HG02623 (cell line): Measurements from ENCODE around the gene TM9SF3.

ENCODE experiments used
- ATAC-seq: cut with Tn5 transposase; IDR thresholded peaks from one replicate; pipeline ENCODE4 v1.9.1; 2021; ENCODE audit warnings: moderate library complexity; ENCODE audit not compliant: unreplicated experiment

Gene TM9SF3

DNA sequence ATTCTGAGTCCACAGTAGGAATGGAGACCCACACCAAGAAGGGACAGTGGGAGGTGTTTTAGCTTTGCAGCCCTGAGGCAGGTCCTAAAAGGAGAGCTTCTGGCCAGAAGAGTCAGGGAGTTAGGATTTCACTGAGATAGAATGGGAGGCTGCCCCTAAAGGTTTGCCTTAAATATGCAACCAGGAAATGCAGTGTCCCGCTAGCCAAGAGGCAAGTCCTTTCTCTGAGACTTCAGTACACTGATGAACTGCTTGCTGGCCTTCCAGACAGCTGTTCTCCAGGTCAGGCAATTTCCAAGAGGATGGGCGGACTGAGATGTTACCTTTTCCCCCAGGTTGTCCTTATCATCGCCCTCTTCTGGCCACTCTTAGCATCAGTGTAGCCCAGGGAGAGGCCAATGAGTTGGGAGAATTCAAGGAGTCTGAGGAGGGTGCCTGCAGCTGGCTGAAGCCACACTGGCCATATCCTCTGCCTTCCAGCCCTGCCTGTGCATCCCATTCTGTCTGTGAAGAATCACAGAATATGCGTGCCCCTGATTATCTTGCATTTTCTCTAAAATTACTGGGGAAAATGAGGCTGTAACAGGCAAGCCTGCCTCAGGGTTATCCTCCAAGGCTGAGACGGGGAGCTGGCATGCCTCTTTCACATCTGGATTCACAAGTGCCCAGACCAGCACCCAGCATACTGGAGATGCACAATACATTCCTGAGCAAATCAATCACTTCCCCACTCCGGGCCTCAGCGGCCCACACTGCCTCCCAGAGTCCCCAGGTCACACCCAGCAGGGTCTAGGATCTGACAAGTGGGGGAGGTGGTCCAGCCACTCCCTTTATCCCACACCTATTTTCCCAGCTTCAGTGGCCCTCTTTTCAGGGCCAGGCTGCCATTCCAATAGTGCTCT, 75.5 kb downstream of the TM9SF3 start:
- ATAC-seq: no peak

DNA sequence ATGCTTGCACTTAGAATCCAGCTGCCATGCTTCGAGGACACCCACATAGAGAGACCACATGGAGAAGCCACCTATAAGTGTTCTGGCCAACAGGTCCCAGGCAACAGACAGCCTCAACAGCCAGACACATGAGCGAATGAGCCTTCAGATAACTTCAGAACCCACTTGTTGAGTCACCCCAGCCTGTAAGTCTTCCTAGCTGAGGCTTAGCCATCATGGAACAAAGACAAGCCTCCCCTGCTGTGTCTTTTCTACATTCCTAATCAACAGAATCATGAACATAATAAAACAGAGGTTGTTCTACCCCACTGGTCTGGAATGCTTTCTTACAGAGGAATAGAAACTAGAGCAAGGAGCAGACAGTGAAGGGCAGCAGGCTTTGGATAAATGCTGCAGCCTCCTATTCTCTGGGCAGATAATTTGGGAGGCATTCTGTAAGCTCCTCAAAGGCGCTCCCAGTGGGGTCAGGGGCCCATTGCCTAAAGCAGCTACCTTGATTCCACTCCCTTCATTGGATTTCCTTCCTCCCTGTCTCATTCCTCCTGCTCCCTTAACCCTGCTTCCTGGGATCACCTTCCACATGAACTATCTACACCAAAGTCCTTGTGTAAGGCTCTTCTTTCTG, 77.7 kb downstream of the TM9SF3 start:
- no peak for ATAC-seq

DNA sequence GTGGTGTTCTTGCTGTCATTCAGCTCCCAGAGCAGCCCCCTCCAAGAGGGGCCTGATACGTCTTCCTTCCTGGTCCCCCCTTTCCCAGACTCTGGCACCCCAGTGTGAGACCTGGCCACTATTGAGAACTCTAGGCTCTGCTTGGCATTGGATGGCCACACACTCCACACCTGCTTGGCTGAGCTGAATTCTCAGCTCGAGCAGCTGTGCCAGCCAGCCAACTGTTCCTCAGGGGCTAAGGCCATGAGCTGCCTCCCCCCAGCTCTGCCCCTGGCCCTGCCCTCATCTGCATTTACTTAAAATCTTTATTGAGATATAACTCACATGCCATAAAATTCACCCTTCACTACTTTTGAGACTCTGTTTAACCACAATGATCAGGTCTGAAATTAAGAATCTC, 79.8 kb downstream of the TM9SF3 start:
- no peak for ATAC-seq

DNA sequence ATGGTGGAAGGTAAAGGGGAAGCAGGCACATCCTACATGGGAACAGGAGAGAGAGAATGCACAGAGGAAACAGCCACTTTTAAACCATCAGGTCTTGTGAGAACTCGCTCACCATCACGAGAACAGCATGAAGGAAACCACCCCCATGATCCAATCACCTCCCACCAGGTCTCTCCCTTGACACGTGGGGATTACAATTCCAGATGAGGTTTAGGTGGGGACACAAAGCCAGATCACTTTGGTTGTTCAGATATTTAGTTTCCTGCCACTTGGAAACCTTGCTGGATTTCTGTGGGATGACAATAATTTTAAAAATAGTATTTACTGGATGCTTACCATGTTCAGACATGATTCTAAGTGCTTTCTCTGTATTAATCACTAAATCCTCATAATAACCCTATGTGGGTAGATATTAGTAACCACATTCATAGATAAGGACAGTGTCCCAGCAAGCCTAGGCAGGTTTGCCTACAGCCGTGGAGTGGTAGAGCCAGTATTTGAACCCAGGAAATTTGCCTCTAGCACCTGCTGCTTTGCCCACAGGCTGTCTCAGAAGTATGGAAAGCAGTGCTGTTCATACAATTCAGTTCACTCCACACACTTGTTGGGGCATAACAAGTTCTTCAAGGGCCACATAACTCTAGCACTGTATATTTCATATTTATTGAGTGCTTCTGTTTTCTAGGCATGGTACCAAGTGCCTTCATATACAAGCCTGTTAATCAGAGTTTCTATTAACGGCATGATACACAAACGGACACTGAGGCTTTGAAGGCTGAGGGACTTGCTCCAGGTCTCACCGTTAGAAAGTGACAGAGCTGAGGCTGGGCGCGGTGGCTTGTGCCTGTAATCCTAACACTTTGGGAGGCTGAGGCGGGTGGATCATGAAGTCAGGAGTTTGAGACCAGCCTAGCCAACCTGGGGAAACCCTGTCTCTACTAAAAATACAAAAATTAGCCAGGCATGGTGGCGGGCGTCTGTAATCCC, 81.4 kb downstream of the TM9SF3 start:
- no peak for ATAC-seq

DNA sequence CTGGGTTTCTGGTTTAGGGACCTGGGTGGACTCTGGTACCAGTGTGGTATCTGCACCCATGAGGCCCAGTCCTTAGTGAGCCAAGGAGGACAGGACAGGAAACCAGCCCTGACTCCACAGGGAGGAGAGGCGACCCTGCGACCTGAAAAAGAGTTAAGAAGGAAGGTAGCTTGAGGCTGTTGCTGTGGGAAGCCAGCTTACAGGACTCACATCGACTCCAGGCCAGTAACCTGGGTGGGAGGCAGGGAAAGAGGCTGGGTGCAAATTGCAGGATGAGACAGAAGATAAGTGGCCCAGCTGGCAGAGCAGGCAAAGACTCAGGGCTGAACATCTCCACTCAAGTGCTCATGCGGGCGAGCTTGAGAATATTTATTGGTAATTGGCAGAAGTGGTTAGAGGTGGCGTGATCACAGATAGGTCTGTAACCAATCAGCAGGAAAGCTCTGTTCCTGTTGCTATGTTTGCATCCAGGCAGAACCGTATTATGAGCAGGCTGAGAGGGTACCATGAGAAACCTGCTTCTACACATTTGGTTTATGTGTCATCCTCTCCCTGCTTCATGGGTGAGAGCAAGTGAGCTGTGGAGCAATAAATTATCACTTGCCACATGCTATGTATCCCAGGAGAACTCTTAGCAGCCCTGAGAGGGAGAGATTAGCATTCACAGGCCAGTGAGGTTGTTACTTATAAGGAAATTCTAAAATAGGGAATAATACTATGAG, 84.1 kb downstream of the TM9SF3 start:
- ATAC-seq: no peak

DNA sequence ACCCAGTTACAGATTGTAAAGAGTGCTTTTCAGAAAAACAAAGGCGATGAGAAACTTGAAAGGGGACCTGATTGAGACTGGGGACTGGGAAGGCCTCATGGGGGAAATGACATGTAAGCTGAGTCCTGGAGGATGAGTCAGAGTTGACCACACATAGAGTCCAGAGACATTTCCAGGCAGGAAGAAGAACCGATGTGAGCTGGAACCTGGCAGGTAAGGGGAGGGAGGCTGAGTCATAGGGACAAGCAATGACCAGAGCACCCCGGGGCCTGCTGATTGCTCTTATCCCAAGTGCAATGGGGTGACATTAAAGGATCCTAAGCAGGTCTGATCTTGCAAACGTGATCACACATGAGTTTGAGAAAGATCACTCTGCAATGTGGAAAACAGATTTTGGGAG, 84.8 kb downstream of the TM9SF3 start:
- ATAC-seq: no peak

DNA sequence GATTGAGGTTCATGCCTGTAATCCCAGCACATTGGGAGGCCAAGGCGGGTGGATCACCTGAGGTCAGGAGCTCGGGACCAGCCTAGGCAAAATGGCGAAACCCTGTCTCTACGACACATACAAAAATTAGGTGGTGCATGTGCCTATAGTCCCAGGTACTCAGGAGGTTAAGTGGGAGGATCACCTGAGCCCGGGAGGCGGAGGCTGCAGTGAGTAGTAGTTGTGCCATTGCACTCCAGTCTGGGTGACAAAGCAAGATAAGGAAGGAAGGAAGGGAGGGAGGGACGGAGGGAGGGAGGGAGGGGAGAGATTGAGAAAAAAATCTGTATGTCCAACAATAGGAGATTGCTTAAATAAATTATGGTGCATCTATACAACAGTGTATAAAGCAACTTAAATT, 86.3 kb downstream of the TM9SF3 start:
- ATAC-seq: no peak

DNA sequence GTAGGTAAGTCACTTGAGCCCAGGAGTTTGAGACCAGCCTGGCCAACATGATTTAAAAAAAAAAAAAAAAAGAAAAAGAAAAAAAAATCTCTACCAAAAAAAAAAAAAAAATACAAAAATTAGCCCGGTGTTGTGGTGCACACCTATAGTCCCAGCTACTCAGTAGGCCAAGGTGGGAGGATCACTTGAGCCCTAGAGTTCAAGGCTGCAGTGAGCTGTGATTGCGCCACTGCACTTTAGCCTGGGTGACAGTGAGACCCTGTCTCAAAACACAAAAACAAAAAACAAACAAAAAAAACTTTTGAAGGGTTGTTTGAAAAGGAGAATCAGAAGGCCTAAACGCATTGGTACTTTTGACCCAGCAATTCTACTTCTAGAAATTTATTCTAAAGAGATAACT, 86.8 kb downstream of the TM9SF3 start:
- no peak for ATAC-seq

DNA sequence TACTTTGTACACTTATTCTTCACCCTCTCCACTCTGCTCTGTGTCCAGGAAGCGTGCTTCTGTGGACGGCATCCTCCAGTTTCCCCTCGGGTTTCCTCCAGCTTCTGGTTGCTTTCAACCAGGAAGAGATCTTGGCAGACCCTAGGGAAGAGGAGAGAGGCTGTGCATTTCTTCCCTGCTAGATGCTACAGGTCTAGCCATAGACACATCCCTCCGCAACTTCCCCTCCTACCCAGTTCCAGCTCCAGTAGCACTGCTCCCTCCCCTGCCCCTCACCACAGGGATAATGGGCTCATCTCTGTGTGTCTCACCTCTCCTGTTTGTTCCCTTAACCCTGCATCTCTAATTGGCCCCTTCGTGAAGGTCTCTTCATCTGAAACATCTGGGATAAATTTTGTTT, 89.4 kb downstream of the TM9SF3 start:
- no peak for ATAC-seq

DNA sequence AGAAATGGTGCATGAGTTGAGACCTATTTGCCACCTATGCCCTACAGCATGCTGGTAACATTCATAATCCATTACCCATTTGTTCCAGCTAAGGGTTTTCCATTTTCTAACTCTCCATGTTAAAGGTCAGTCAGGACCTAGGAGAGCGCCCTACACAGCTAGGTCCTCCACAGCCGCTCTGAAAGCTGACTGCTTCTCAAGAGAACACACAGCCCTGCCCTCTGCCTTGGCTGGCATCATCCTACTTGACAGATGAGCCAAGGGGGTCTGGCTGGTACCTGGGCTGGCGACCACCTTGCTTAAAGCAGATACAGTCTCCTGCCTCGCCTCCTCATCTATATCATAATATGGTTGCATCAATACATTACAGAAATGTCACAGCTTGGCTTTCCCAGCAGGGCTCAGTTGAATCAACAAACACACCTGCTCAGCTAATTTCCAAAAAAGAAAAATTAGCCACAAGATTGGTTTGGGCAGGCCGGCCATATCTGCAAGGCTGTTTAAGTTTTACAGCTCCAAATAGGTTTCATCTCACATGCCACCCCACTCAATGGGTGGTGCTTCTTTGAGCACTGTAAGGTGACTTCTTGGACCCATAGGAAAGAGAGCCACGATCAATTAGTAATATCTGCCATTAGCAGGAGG, 90.4 kb downstream of the TM9SF3 start:
- no peak for ATAC-seq

DNA sequence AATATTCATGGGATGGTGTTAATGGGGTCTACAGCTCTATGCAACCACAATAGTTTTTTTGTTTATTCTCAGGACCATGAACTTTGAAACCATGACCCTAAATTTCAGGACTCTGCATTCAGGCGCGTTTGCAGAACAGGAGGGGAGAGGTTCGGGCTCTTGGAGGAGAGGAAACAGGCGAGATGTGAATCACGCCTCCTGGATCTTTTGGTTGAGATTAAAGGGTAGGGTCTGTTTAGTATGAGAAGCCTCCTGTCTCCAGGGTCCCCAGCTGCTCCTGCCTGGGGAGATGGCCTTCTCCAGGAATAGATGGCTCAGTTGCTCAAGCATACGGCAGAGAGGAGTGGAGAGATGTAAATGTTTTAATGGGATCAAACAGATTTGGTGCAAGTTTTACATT, 91.3 kb downstream of the TM9SF3 start:
- no peak for ATAC-seq

DNA sequence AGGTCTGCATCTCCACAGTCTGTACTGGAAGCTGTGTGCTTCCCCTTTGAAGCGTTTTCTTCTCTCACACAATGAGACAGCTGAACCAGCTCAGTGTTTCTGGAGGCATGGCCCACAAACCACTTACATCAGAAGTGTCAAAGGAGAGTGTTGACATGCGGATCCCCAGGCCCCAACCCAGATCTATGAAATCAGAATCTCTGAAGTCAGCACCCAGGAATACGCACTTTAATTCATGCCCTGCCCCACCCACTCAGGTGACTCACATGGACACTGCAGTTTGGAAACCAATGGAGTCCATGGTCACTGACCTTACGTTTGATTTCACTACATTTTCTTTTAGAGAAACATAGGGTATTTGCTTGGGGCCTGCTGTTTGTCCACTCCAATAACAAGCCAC, 92.1 kb downstream of the TM9SF3 start:
- ATAC-seq: no peak

DNA sequence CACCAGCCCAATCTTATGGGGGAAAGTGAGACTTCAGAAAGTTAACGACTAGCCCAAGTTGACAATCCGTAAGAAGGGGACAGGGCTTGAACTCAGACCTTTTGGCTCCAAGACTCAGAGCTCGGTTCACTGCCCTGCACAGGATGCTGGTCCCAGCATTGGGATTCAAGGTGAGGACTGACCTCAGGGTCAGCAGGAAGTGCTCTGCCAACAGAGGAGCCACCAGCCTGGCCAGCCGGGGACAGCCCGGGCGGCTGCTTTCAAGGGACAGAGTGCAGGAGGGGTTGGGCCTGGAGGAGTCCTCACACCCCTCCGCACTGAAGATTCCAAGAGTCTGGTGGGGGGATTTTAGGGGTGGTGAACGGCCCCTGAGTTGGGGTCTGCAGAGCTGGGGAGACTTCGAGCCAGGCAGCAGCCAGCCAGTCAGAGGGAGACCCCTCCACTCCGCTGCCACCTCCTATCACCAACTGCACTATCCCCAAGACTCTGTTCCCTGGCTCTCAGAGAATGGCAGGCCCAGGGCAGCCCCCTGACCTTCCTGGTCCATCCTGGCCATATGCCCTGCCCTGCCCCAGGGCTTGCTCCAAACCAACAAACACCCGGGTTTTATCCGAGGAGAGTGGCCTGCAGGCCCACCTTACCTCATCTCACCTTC, 92.8 kb downstream of the TM9SF3 start:
- no peak for ATAC-seq

DNA sequence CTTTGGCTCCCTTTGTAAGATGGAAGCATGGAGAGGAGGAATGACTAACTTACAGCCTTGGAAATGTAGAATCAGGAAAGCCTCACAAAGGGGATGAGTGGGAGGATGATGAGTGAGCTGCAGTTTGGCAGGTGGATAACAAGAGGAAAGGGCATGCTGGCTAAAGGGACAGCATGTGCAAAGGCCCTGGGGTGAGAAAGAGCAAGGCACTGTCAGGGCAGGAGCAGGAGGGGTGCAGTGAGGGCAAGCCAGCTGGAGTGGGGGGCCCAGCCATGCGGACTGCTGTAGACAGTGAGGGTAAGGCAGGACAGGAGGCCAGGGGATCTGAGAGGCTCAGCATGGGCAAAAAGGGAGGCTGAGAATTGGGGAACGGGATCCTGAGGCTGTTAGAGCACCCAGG, 93.6 kb downstream of the TM9SF3 start:
- no peak for ATAC-seq

DNA sequence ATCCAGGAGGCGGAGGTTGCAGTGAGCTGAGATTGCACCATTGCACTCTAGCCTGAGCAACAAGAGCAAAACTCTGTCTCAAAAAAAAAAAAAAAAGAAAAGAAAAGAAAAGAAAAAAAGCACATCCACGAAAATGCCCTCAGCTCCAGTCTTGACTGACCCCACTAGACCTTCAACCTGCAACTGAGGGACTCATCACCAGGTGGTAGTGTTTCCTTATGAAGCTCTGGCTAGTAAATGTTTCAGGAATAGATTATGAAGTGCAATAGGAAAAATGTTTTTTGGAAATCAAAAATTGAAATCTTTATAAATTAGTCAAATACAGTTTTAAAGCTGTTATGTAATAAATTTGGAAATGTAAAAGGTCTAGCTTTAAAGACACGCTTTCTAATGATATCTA, 95.5 kb downstream of the TM9SF3 start:
- ATAC-seq: no peak

DNA sequence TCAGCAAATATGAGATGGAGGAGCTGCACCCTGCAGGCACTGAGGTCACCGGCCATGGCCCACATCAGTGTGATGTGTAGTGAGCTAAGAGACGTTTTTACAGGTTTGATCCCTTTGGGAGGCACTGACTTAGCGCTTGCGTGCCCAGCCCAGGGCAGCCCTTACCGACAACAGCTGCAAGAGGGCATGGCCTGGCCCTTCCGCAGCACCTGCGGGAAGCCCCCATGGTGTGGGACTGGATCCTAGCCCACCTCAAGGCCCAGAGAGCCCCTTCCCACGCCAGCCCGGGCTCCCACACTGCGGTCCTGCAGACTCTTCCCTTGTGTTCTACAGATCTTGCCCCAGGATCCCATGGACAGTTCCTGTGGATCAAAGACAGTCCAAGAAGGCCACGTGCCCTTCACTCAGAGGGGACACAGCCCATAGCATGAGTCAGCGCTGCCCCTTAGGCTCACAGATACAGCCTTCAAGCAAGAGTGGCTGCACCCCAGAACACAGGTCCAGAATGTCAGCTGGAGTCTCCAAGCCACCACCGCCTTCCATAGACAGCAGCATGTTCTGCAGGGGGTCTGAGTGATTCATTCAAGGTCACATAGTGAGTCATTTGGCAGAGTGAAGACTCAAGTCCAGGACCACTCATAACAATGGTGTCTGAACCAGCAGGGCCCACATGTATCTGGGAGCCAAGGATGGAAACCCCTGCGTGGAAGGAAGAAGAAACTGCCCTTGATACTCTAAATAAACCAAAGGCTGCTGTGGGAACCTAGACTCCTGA, 98.5 kb downstream of the TM9SF3 start:
- ATAC-seq: no peak

DNA sequence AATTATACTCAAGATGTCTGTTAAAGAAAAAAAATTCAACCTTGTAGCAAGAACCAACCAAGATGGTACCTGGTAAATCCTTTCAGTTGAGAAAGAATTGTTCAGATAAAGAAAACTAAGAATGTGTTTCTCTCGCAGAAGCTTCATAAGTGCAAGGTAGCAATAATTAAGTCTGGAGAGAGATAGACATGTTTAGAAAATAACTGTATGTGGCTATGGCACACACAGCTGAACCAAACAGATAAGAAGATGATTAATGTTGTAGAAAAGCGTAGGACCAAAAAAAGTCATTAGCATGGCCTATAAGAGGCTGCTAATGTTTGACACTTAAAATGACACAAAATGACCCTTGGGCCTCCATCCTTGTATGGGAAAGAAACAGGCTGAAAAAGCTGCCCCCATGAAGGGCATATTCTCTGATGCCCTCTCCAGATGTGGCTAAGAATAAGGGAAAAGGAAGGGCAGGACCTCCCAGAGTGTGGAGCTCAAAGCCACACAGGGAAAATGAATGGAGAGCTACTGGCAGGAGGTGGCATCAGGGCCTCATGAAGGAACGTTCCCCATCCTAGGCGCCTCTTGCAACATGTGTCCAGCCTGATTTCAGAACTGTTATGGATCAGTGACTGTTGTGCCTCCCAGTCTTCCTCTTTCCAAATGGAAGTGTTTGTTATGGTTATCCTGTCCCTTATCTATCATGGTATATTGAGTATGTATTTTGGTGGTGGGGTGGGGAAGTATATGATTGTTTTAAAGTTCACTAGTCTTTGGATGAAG, 103.8 kb downstream of the TM9SF3 start:
- no peak for ATAC-seq

DNA sequence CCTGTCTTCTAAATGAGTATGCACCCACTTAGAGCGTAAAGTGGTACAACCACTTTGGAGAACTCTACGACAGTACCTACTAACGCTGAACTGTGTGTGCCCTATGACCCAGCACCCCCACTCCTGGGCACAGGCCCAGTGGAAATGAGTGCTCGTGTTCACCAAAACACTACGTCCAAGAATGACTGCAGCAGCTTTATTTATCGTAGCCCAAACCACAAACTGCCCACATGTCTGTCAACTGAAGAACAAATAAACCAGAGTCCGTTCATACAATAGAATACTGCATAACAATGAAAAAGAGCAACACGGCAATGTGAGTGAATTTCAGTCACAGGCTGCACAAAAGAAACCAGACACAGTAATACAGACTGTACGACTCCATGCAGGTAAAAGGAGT, 108.5 kb downstream of the TM9SF3 start:
- ATAC-seq: no peak
